Endothelial cell of umbilical vein (primary cell): ENCODE results near the gene ANKUB1. TPM values are rescaled to one million over a fixed set of nuclear protein-coding genes. Genes with fewer than 3 reads are reported as not detected.

Experiments
- BruUV-seq: library from RNA; stranded (reverse); fragments of 400-500 nt; replicated peaks from 2 replicates; lab custom pipeline; 2021; lab: Mats Ljungman, UMichigan
- CTCF ChIA-PET: fragments of 300-600, 350-600 bp; sonication (Branson Sonifier 250); formaldehyde crosslinking; loops from one replicate; lab custom pipeline; 2021; ENCODE audit warnings: antibody characterized with exemption, inconsistent platforms; lab: Charles Lee
- POLR2A ChIA-PET: fragments of 300-600, 350-600 bp; sonication (Branson Sonifier 250); formaldehyde crosslinking; loops from one replicate; lab custom pipeline; 2021; ENCODE audit warnings: antibody characterized with exemption, inconsistent platforms; lab: Charles Lee
- DNase-seq: peaks from one replicate; pipeline ENCODE4 v3.0.0-alpha.2; 2011; ENCODE audit warnings: low read depth, low spot score
- FAIRE-seq: peaks from 2 replicates; lab custom pipeline; 2011; peaks lifted over from hg19 to GRCh38; lab: Jason Lieb, UNC
- H2AFZ ChIP-seq: 2 replicates; pipeline ENCODE4 v1.6.0; 2012; ENCODE audit warnings: low read depth, low read length, control low read depth, inconsistent platforms
- H3K27ac ChIP-seq: 2 replicates; pipeline ENCODE4 v1.5.1; 2011; ENCODE audit warnings: low read depth, mild to moderate bottlenecking, control low read depth, low read length, moderate library complexity; ENCODE audit not compliant: insufficient read depth
- H3K27me3 ChIP-seq, 2 experiments: 2 replicates each; pipeline versions ENCODE4 v1.6.0 to v1.6.1; 2011; ENCODE audit warnings: low read length in 2 of 2, mixed read lengths in 1 of 2; ENCODE audit not compliant: control insufficient read depth in 2 of 2, insufficient read depth in 2 of 2
- H3K36me3 ChIP-seq, 2 experiments: 2 replicates in 1 of 2; 3 replicates in 1 of 2; pipeline ENCODE4 v1.5.1; 2011; ENCODE audit warnings: low read length in 2 of 2, mild to moderate bottlenecking in 1 of 2, moderate library complexity in 1 of 2; ENCODE audit not compliant: control insufficient read depth in 2 of 2, insufficient read depth in 2 of 2; ENCODE audit errors: extremely low read depth in 1 of 2
- H3K4me1 ChIP-seq: 3 replicates; pipeline ENCODE4 v1.5.1; 2011; ENCODE audit warnings: mild to moderate bottlenecking, low read length; ENCODE audit not compliant: control insufficient read depth, insufficient read depth; ENCODE audit errors: extremely low read depth
- H3K4me2 ChIP-seq: 2 replicates; pipeline ENCODE4 v1.6.1; 2011; ENCODE audit warnings: low read length, control low read depth, mixed read lengths; ENCODE audit not compliant: insufficient read depth
- H3K4me3 ChIP-seq, 3 experiments: fragments of 200-600 bp in 1 of 3; sonication (generic), shearing (Covaris generic) in 1 of 3; replicated peaks in 1 of 3; 2 replicates each; pipeline ENCODE4 v1.5.1; 2011 to 2016; ENCODE audit warnings: control low read depth in 3 of 3, low read length in 3 of 3, mild to moderate bottlenecking in 2 of 3, inconsistent platforms in 1 of 3, low read depth in 1 of 3, moderate library complexity in 1 of 3; ENCODE audit not compliant: insufficient read depth in 1 of 3
- H3K79me2 ChIP-seq: 2 replicates; pipeline ENCODE4 v1.6.0; 2012; ENCODE audit warnings: low read length, inconsistent platforms; ENCODE audit not compliant: control insufficient read depth, insufficient read depth
- H3K9ac ChIP-seq: replicated peaks from 2 replicates; pipeline ENCODE3; 2011; ENCODE audit warnings: low read length, control low read depth; ENCODE audit not compliant: insufficient read depth; ENCODE audit errors: extremely low read depth
- H3K9me1 ChIP-seq: replicated peaks from 3 replicates; pipeline ENCODE4 v1.6.0; 2011; ENCODE audit warnings: mild to moderate bottlenecking, low read length; ENCODE audit not compliant: control insufficient read depth, insufficient read depth; ENCODE audit errors: extremely low read depth
- H3K9me3 ChIP-seq: replicated peaks from 2 replicates; pipeline ENCODE4 v1.5.1; 2012; ENCODE audit warnings: low read length, inconsistent platforms; ENCODE audit not compliant: control insufficient read depth, insufficient read depth
- H4K20me1 ChIP-seq: replicated peaks from 2 replicates; pipeline ENCODE3; 2011; ENCODE audit warnings: mild to moderate bottlenecking, low read length; ENCODE audit not compliant: control insufficient read depth, insufficient read depth; ENCODE audit errors: extremely low read depth
- CTCF ChIP-seq, 2 donors: IDR thresholded peaks; 1 replicate in 1 of 2; 2 replicates in 1 of 2; pipeline ENCODE4 v1.5.1; 2011; ENCODE audit warnings: low read length in 2 of 2, mild to moderate bottlenecking in 2 of 2, moderate library complexity in 2 of 2, control low read depth in 1 of 2, inconsistent platforms in 1 of 2, low read depth in 1 of 2; ENCODE audit not compliant: insufficient read depth in 1 of 2; ENCODE audit errors: extremely low read depth in 1 of 2
- EZH2 ChIP-seq: IDR thresholded peaks from 2 replicates; pipeline ENCODE4 v1.6.1; 2012; ENCODE audit warnings: borderline replicate concordance, low read depth, mild to moderate bottlenecking, moderate library complexity, low read length, inconsistent platforms; ENCODE audit not compliant: severe bottlenecking
- FOS ChIP-seq: IDR thresholded peaks from 2 replicates; pipeline ENCODE4 v1.6.1; 2011; ENCODE audit warnings: mild to moderate bottlenecking, low read length, moderate library complexity, borderline replicate concordance; ENCODE audit not compliant: insufficient read depth
- GATA2 ChIP-seq: IDR thresholded peaks from 2 replicates; pipeline ENCODE4 v1.7.0; 2011; ENCODE audit warnings: low read depth, mild to moderate bottlenecking, moderate library complexity, mixed read lengths, low read length; ENCODE audit not compliant: insufficient read length, insufficient read depth
- JUN ChIP-seq: IDR thresholded peaks from 2 replicates; pipeline ENCODE4 v1.6.1; 2011; ENCODE audit warnings: borderline replicate concordance, low read depth; ENCODE audit not compliant: insufficient read length, insufficient read depth
- MYC ChIP-seq: IDR thresholded peaks from one replicate; pipeline ENCODE4 v1.6.1; 2011; ENCODE audit warnings: mild to moderate bottlenecking, low read depth, low read length
- POLR2A ChIP-seq: IDR thresholded peaks from 2 replicates; pipeline ENCODE4 v1.6.1; 2012; ENCODE audit warnings: low read depth, mild to moderate bottlenecking, control low read depth, low read length
- POLR2AphosphoS5 ChIP-seq: IDR thresholded peaks from 2 replicates; pipeline ENCODE4 v1.6.1; 2012; ENCODE audit warnings: low read depth, mild to moderate bottlenecking, control low read depth, low read length, moderate library complexity; ENCODE audit not compliant: insufficient read depth
- dilution Hi-C: fragments of 300-500 bp; cut with MboI; formaldehyde crosslinking; loops from one replicate; pipeline ENCODE4 v1.15.0; 2019; ENCODE audit warnings: low sequenced_read_pairs; ENCODE audit not compliant: extremely low pct_ligation_motif_present
- intact Hi-C: fragments of 100-400 bp; cut with micrococcal nuclease; formaldehyde crosslinking; loops from one replicate; pipeline ENCODE4 v1.10.0; 2022
- polyA plus RNA-seq, 4 experiments: library from polyadenylated mRNA; depleted of rRNA in 3 of 4; stranded (reverse) in 3 of 4; unstranded in 1 of 4; fragments of >200 nt; gene quantifications; 2 replicates each; pipeline versions ENCODE4 v1.2.1 to v1.2.3, GENCODE V29; 2011 to 2012; ENCODE audit warnings: missing spikeins in 1 of 4
- total RNA-seq: library from RNA; stranded (reverse); gene quantifications from 2 replicates; pipeline ENCODE4 v1.2.3, GENCODE V29; 2021
- TF ChIP-seq, protein P1 (sequence below): IDR thresholded peaks from 2 replicates; pipeline ENCODE4 v1.6.1; 2011; ENCODE audit not compliant: insufficient read depth, insufficient read length

The ANKUB1 gene
- total and polyA plus RNA-seq, 2 donors (not counting 3 experiments of a cell fraction or from before 2014, with no cell fraction given), result not detected

DNA sequence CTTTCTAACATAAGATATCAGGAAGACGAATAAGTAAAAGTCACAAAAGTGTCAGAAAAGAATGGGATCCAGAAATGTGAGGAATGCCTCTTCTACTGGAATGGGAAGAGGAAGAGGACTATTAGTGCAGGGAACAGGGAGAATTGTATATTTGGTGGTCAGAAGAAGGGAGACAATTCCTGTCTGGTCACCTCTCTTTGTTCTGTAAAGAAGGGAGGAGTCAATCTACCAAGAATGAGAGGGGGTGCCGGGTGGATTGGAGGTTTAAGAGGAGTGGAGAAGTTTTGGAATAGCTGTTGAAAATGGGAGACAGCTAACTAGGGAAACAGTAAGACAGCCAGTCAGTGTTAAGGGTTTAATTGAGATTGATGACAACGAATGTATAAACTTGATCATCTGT lies 60.1 kb downstream of the ANKUB1 start:
- Histone ChIP-seq H3K9me1 (no peaks in the 10 kb centered on the region), H3K27ac (no peak overlapping the region), H3K27me3 (no peaks in the 10 kb centered on the region), H3K9ac (no peak overlapping the region), H2AFZ (no peak overlapping the region), H4K20me1 (no peaks in the 10 kb centered on the region), H3K4me2 (no peak overlapping the region), H3K9me3 (no peaks in the 10 kb centered on the region), H3K36me3 (no peaks in the 10 kb centered on the region), H3K79me2 (no peaks in the 10 kb centered on the region), H3K4me3 (no peak overlapping the region), H3K4me1 (no peaks in the 10 kb centered on the region)
- DNase-seq (no peak), FAIRE-seq (no peak)
- ChIA-PET CTCF (no interaction called here), POLR2A (no interaction called here)
- TF ChIP-seq EZH2 (no peak), POLR2A (no peak), JUN (no peak), GATA2 (no peak), MYC (no peak), FOS (no peak), POLR2AphosphoS5 (no peak), CTCF (IDR thresholded peaks at IDR 0.05; ENCODE audit: extremely low read depth in 1 of 2, insufficient read depth in 1 of 2, low read depth in 1 of 2, low read length in 2 of 2) (no peak)
- TF ChIP-seq, protein P1, sequence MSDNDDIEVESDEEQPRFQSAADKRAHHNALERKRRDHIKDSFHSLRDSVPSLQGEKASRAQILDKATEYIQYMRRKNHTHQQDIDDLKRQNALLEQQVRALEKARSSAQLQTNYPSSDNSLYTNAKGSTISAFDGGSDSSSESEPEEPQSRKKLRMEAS, result no peak
- dilution Hi-C loops (loop anchor here (25.0 kb wide), 1 partner anchor 220 kb away; no protein-coding TSS in a partner anchor), intact Hi-C loops (no loop called here)
- no TSS peak for BruUV-seq
